ENCODE measurements around the gene NRBF2. TPM values are rescaled to one million over a fixed set of nuclear protein-coding genes. Genes with fewer than 3 reads are reported as not detected.
A peak's percentile ranks its signal among the peaks of the same experiment; 100 is the strongest.

Gene NRBF2
- total RNA-seq, 4 donors from 2014 or later, result 12.2 to 16.6 (median 14.7) TPM

DNA sequence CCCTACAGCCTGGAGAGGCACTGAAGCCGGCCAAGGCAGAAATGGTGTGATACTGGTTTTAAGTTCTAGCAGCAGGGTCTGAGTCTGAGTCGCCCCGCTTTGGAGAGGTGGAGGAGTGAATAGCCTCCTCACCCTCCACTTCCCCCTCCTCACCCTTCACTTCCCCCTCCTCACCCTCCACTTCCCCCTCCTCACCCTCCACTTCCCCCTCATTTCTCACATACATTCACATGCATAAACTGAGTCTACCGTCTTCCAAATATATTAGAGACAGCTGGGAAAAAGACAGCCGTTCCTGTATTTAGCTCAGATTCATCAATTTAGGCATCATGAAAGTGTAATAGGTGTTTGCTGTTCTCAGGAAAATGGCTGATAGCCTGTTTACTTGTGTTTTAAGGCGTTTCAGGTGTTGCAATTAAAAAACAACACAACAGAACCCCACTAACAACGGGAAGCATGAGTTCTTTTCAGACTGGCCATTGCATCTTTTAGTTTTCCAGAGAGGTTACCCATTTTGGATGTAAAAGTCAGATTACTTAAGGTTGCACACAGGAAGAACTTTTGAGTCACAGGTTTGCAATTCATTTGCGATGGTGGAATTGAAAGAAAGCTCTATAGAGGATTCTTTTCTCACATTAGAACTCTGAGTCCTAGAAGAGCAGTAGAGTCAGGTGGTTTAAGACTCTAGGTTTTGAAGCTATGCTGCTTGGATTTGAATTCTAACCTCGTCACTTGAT is 861 bp downstream of the NRBF2 start:
- no peak for DNase-seq
- H3K9me3 ChIP-seq, result no peaks in the 10 kb centered on the region
- peak overlapping the region; percentile 79 to 94 (median 94) for H3K4me3 ChIP-seq
- H3K27me3 ChIP-seq, result no peaks in the 10 kb centered on the region
- intact Hi-C loops (cut with DNase I), result no loop called here
- H3K4me1 ChIP-seq, result peaks cover 14 to 40% (median 30%) of the 10 kb centered on the region in 3 donors
- TF ChIP-seq POLR2A (IDR thresholded peaks at IDR 0.05), result no peak
- TF ChIP-seq, protein P1, sequence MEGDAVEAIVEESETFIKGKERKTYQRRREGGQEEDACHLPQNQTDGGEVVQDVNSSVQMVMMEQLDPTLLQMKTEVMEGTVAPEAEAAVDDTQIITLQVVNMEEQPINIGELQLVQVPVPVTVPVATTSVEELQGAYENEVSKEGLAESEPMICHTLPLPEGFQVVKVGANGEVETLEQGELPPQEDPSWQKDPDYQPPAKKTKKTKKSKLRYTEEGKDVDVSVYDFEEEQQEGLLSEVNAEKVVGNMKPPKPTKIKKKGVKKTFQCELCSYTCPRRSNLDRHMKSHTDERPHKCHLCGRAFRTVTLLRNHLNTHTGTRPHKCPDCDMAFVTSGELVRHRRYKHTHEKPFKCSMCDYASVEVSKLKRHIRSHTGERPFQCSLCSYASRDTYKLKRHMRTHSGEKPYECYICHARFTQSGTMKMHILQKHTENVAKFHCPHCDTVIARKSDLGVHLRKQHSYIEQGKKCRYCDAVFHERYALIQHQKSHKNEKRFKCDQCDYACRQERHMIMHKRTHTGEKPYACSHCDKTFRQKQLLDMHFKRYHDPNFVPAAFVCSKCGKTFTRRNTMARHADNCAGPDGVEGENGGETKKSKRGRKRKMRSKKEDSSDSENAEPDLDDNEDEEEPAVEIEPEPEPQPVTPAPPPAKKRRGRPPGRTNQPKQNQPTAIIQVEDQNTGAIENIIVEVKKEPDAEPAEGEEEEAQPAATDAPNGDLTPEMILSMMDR (IDR thresholded peaks at IDR 0.05), result no peak
- peak overlapping the region; percentile 94 to 97 (median 95) for H3K27ac ChIP-seq
- WGBS, 2 donors, result 7% methylated on average over 8 of the region's 9 CpGs
- H3K36me3 ChIP-seq, result peaks cover 0 to 10% (median 0%) of the 10 kb centered on the region in 3 donors

DNA sequence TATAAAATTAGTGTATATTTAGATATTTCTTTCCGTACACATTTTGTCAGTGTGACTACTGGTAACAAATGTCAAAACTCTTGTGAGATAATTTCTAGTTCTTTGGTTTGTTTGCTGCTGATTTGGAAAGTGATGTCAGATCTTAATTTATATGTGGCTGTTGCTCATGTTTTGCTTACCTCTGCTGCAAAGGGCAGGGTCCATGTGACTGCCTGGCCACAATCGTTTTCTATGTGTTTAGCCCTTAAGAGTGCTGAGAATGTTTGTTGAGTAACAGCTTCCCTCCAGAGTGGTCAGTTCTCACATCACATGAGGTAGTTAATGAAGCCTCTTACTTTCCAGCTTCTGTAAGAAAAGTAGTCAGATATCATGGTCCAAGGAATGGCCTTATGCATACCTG is 4.2 kb downstream of the NRBF2 start:
- H3K27ac ChIP-seq, result no peak overlapping the region
- WGBS, 2 donors, result 54 to 58% methylated on average over 2 of the region's 2 CpGs
- DNase-seq, result no peak
- H3K4me3 ChIP-seq, result no peak overlapping the region
- intact Hi-C loops (cut with DNase I), result no loop called here
- no peaks in the 10 kb centered on the region for H3K9me3 ChIP-seq
- H3K27me3 ChIP-seq, result no peaks in the 10 kb centered on the region
- TF ChIP-seq, protein P1 (IDR thresholded peaks at IDR 0.05), result no peak
- no peak for TF ChIP-seq POLR2A (IDR thresholded peaks at IDR 0.05)
- peaks cover 0 to 22% (median 0%) of the 10 kb centered on the region in 3 donors for H3K36me3 ChIP-seq
- peaks cover 14 to 40% (median 30%) of the 10 kb centered on the region in 3 donors for H3K4me1 ChIP-seq

DNA sequence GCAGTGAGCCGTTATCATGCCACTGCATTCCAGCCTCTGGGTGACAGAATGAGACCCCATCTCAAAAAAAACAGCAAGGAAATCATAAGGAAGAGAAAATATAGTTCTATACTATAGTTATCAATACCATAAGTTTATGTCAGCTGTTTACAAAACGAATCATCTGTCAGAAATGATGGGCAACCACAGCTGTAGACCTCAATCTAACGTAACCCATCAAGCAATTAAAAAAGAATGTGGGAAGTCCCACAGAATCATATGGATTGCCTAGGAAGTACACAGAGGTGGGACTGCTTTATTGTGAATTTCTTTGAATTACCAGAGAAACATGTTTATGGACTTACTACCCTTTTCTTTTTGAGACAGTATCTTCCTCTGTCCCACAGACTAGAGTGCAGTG is 6.9 kb downstream of the NRBF2 start:
- no peaks in the 10 kb centered on the region for H3K27me3 ChIP-seq

DNA sequence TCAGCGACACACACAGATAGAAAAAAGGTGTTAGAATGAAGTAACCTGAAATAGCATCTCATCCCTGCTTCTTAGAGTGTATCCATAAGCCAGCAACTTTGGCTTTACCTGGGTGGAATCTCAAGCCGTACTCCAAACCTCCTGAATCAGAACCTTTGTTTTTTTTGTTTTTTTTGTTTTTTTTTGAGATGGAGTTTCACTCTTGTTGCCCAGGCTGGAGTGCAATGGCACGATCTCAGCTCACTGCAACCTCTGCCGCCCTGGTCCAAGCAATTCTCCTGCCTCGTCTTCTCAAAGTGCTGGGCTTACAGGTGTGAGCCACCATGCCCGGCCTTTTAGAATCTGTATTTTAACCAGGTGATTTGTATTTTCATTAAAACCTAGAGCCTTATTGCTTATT is 9.0 kb downstream of the NRBF2 start:
- H3K27ac ChIP-seq, result no peak overlapping the region
- intact Hi-C loops (cut with DNase I), result no loop called here

More for the DNA sequence above, 6.9 kb downstream of the NRBF2 start:
- TF ChIP-seq POLR2A (IDR thresholded peaks at IDR 0.05), result no peak
- TF ChIP-seq, protein P1 (IDR thresholded peaks at IDR 0.05), result no peak
- H3K36me3 ChIP-seq, result peaks cover 0 to 22% (median 0%) of the 10 kb centered on the region in 3 donors
- no peaks in the 10 kb centered on the region for H3K9me3 ChIP-seq
- DNase-seq, result no peak
- H3K4me3 ChIP-seq, result no peak overlapping the region
- intact Hi-C loops (cut with DNase I), result no loop called here
- 71 to 78% methylated on average over 3 of the region's 3 CpGs for WGBS, 2 donors
- H3K27ac ChIP-seq, result no peak overlapping the region
- peaks cover 3 to 26% (median 16%) of the 10 kb centered on the region in 3 donors for H3K4me1 ChIP-seq

DNA sequence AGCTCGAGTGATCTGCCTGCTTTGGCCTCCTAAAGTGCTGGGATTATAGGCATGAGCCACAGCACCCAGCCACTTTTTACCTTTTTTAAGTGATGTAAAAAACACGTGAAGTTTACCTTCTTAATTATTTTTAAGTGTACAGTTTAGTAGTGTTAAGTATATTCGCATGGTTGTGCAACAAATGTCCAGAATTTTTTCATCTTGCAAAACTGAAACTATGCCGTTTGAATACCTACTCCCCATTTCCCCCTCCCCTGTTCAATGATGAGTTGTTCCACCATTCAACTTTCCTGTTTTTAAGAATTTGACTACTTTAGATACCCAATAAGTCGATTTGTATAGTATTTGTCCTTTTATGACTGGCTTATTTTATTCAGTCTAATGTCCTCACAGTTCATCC is 10.9 kb downstream of the NRBF2 start:
- intact Hi-C loops (cut with DNase I), result no loop called here
- H3K27ac ChIP-seq, result no peak overlapping the region
- TF ChIP-seq POLR2A (IDR thresholded peaks at IDR 0.05), result no peak
- TF ChIP-seq, protein P1 (IDR thresholded peaks at IDR 0.05), result no peak
- H3K9me3 ChIP-seq, result no peaks in the 10 kb centered on the region
- H3K4me1 ChIP-seq, result peaks cover 0 to 24% (median 5%) of the 10 kb centered on the region in 3 donors
- DNase-seq, result no peak
- peaks cover 0 to 25% (median 0%) of the 10 kb centered on the region in 3 donors for H3K36me3 ChIP-seq
- 47 to 49% methylated on average over 5 of the region's 5 CpGs for WGBS, 2 donors
- no peaks in the 10 kb centered on the region for H3K27me3 ChIP-seq
- H3K4me3 ChIP-seq, result no peak overlapping the region

More for the DNA sequence above, 9.0 kb downstream of the NRBF2 start:
- TF ChIP-seq, protein P1 (IDR thresholded peaks at IDR 0.05), result no peak
- no peak for TF ChIP-seq POLR2A (IDR thresholded peaks at IDR 0.05)
- Histone ChIP-seq H3K36me3 (peaks cover 0 to 28% (median 0%) of the 10 kb centered on the region in 3 donors), H3K9me3 (no peaks in the 10 kb centered on the region), H3K27me3 (no peaks in the 10 kb centered on the region), H3K4me1 (peaks cover 0 to 24% (median 5%) of the 10 kb centered on the region in 3 donors), H3K4me3 (no peak overlapping the region)
- WGBS, 2 donors, result 91 to 93% methylated on average over 6 of the region's 6 CpGs
- DNase-seq, result no peak
